ENCODE measurements around the gene ALOX5.
"Not testable (repeated sequence)": the region's sequence is repeated elsewhere in the genome, so short reads cannot be mapped to it uniquely, and the experiment has no call there.

The ALOX5 gene

GRCh38 chr10:45408421-45409319 is 34.7 kb downstream of the ALOX5 start:
- DNase-seq = no peak

- not testable (repeated sequence) for DNase-seq
These were observed 35.3 kb downstream of the ALOX5 start for GRCh38 chr10:45409347-45409746.

- no peak for DNase-seq
These were observed 35.8 kb downstream of the ALOX5 start for GRCh38 chr10:45409782-45410181.

- no peak for DNase-seq
These were observed 36.4 kb downstream of the ALOX5 start for GRCh38 chr10:45410489-45410806.

GRCh38 chr10:45410807-45411606 is 37.0 kb downstream of the ALOX5 start:
- no peak for DNase-seq

- DNase-seq = no peak
These were observed 37.6 kb downstream of the ALOX5 start for GRCh38 chr10:45411607-45411940.

GRCh38 chr10:45415062-45415461 is 41.0 kb downstream of the ALOX5 start:
- not testable (repeated sequence) for DNase-seq

GRCh38 chr10:45416603-45417002 is 42.6 kb downstream of the ALOX5 start:
- no peak for DNase-seq

- no peak for DNase-seq
These were observed 43.7 kb downstream of the ALOX5 start for GRCh38 chr10:45417746-45418145.

GRCh38 chr10:45418417-45418848 is 44.4 kb downstream of the ALOX5 start:
- no peak for DNase-seq

- peak; percentile 60 for DNase-seq
These were observed 45.0 kb downstream of the ALOX5 start for GRCh38 chr10:45418849-45419675.

GRCh38 chr10:45419676-45420025 is 45.6 kb downstream of the ALOX5 start:
- DNase-seq = no peak

- peak; percentile 56 for DNase-seq
These were observed 46.6 kb downstream of the ALOX5 start for GRCh38 chr10:45420453-45421192.

GRCh38 chr10:45421221-45422097 is 47.4 kb downstream of the ALOX5 start:
- DNase-seq = peak; percentile 36

GRCh38 chr10:45422207-45422865 is 48.3 kb downstream of the ALOX5 start:
- no peak for DNase-seq

- DNase-seq = no peak
These were observed 49.0 kb downstream of the ALOX5 start for GRCh38 chr10:45422866-45423659.

- no peak for DNase-seq
These were observed 50.0 kb downstream of the ALOX5 start for GRCh38 chr10:45423976-45424499.

GRCh38 chr10:45424668-45425404 is 50.8 kb downstream of the ALOX5 start:
- no peak for DNase-seq
